Fibroblast of skin of left quadriceps (primary cell): Measurements from ENCODE around the gene KDM4C.
"Not testable (repeated sequence)": the region's sequence is repeated elsewhere in the genome, so short reads cannot be mapped to it uniquely, and the experiment has no call there.

Experiments
- DNase-seq, 2 experiments: peaks; one replicate each; pipeline ENCODE4 v3.0.0-alpha.2; 2013; ENCODE audit warnings: low read depth in 2 of 2

Gene KDM4C

GRCh38 chr9:6764011-6764410, 6.2 kb downstream of the KDM4C start:
- no peak for DNase-seq

GRCh38 chr9:6764523-6764922, 6.8 kb downstream of the KDM4C start:
- no peak for DNase-seq

DNA sequence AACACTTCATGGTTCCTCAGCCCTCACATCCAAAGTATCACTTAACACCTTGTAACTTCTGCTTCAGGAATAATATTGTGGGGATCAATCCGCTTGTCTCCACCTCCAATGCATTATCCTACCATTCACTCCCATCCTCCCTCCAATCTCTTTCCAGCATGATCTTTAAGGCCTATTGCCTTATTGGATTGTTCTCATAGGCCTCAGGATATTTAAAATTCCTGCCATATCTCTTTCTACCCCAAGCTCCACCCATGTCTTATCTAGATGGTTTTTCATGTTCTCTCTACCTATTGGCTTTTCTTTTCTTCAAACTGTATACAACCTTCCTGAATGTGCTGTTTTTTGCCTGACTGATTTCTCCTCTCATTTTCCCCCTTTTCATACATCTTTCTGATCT, 7.2 kb downstream of the KDM4C start:
- no peak for DNase-seq

GRCh38 chr9:6765396-6765795, 7.6 kb downstream of the KDM4C start:
- DNase-seq = no peak

- DNase-seq = no peak
Observed at GRCh38 chr9:6766606-6767005, 8.8 kb downstream of the KDM4C start.

- not testable (repeated sequence) for DNase-seq
Observed at GRCh38 chr9:6768587-6768986, 10.8 kb downstream of the KDM4C start.

DNA sequence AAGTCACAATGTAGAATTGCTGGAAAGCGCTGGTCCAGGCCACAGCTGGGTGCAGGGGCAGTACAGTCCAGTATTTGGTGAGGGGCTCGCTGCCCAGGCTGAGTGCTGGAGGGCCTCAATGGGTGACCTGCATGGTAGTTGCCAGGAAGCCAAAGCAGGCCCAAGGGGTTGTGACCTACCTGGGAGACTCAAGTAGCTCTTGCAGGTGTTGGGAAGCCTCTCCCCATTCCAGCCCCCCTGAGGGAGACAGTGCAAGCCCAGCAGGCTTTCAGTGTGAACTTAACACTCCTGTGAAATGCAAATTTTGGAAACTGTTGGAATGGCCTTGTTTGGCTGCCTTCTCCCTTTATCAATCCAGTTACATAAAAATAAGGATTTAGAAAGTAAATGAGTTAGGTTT, 13.9 kb downstream of the KDM4C start:
- no peak for DNase-seq

DNA sequence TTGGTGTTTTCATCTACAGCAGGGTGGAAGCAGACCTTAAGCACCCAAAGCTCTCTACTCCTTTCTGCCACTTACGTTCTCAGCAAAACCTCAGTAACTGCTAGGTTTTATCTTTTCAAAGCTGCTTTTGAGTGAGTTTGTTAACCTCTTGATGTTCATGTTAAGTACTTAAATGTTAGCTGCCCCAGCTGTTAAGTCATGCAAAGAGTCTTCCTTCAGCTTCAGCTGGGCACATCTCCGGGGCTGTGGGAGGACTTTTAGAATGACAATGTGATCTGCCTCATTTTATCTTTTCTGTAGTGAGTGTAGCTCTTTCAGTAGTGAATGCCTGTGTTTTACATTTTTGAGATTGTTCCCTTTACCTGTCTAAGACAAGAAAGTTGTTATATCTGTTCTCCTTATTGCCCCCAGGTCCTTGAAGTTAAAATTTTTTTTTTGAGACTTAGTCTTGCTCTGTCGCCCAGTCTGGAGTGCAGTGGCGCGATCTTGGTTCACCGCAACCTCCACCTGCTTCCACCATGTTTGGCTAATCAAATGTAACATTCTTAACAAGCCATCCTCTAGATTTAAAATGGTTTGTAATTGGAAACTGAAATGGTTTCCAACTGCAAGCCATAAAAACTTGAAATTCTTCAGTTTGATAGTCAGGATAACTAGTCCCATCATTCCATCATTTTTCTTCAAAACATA, 19.6 kb downstream of the KDM4C start:
- DNase-seq = no peak

DNA sequence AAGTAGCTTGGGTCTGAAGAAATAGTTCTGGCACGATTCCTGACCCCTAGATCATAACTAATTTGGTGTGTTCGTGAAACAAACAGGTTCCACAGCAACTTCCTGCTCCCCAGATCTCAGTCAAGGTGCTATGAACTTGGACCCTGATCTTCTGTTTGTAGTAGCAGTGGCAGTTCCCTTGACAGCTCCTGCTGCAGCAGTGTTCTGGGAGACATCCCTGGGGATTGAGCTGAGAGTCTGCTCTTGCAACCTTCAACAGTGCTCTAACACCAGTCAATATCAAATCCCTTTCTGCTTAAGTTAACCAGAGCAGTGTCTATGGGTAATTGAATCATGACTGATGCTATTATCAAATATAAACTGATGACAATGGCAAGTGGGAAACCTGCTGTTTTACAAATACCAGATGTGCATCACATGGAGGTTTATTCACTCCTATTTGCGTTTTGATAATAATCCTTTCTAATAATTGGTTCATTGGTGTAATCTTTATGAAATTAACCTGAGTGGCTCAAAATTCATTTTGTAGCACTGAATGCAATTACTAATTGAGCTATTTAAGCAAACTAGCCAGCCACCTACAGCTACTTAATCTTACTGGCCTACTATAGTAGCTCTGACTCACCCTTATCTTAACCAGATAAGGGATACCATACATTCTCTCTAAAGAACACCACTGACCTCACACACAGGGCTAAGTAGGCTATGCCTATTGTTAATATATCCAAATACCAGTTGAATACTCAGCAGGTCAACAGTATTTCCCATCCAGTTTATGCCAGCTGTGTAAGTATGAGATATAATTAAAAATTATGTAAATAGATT, 21.9 kb downstream of the KDM4C start:
- no peak for DNase-seq

DNA sequence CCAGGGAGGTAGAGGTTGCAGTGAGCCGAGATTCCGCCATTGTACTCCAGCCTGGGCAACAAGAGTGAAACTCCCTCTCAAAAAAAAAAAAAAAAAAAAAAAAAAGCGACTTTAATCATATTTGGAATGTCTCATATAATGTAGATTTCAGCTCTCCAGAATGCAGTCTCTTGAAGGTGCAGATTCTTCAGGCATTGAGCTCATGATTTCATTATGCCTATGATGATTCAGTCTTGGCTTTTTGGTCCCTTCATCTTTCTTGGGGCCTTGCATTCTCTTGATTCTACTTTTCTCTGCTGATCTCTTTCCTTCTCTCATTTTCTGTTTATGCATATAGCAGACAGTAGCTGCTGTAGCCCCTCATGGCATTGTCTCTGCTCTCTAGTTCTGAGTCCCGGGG, 22.9 kb downstream of the KDM4C start:
- no peak for DNase-seq

GRCh38 chr9:6781476-6781875, 23.7 kb downstream of the KDM4C start:
- DNase-seq = no peak

DNA sequence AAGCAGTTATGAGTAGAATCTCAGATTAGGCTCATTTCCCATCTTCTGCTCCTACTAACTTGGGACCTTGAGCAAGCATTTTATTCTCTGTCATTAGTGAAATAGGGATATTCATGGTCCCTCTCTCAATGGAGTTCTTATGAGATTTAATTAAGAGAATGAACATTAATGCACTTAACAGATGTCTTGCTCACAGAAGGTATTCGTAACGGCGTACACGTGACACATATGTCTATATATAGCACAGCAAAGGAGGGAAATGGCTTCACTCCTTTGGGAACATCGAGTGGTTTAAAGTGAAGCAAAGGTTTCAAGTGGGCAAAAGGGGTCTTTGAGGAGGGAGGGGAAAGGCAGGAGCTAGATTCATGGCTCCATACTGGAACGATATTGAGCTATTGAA, 24.6 kb downstream of the KDM4C start:
- DNase-seq = no peak

GRCh38 chr9:6782981-6783380, 25.2 kb downstream of the KDM4C start:
- DNase-seq = no peak

DNA sequence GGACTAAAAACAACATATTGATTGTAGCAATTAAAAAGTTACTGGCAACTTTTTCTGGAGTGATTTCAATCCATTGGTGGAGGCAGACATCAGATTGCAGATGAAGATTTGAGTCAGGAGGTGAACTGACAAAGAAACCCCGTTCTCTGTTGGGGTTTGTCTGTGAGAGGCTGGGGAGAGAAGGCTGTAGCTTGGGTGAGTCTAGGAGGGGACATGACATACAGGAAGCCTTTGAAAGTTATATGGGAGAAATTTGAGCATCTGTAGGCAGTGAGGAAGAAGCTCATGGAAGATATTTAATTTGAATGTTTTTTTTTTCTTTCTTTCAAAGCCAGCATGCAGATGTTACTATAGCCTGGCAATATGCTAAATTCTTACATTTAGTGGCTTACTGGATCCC, 26.0 kb downstream of the KDM4C start:
- no peak for DNase-seq

- DNase-seq = no peak
Observed at GRCh38 chr9:6785682-6786081, 27.9 kb downstream of the KDM4C start.

GRCh38 chr9:6787793-6788161, 30.0 kb downstream of the KDM4C start:
- no peak for DNase-seq

- peak in 1 of 2 experiments; percentile 7 for DNase-seq
Observed at GRCh38 chr9:6788162-6789016, 30.6 kb downstream of the KDM4C start.

DNA sequence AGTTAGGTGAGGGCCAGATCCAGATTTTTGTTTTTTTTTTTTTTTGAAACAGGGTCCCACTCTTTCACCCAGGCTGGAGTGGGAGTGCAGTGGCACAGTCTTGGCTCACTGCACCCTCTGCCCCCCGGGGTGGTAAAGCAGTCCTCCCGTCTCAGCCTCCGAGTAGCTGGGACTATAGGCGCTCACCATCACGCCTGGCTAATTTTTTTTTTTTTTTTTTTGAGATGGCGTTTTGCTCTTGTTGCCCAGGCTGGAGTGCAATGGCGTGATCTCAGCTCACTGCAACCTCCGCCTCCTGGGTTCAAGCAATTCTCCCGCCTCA, 31.2 kb downstream of the KDM4C start:
- DNase-seq = not testable (repeated sequence)

DNA sequence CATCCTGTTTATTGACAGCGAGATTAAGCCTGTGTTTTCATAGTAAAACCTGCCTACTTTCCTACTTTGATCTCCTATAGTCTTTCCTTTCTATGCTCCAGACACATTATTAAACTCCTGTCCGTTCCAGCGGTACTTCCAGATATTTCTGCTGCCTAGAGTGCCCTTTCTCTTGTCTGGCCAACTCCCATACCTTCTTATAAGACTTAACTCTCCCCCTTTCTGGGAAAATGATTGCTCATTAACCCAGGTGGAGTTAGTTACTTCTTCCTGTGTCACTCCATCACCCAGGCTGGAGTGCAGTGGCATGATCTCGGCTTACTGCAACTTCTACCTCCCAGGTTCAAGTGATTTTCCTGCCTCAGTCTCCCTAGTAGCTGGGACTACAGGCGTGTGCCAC, 33.1 kb downstream of the KDM4C start:
- no peak for DNase-seq

- no peak for DNase-seq
Observed at GRCh38 chr9:6793203-6793602, 35.4 kb downstream of the KDM4C start.

GRCh38 chr9:6794936-6795335, 37.2 kb downstream of the KDM4C start:
- DNase-seq = no peak

DNA sequence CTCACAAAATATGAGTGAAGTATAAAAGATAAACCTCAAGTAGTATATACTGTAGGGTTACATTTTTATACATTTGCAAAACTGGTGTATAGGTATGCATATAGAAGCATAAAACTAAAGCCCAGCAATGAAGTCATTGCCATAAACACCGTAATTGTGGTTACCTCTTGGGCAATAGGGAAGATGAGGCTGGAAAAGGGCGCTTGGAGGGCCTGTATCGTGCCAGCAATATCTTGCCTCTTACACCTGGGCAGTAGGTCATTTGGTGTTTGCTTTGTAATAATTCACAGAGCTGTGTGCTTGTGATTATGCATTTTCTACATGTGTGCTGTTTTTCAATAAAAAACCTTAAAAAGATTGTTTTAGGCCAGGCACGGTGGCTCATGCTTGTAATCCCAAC, 45.2 kb downstream of the KDM4C start:
- DNase-seq = no peak

GRCh38 chr9:6805532-6805931, 47.8 kb downstream of the KDM4C start:
- DNase-seq = peak in 1 of 2 experiments; percentile 8
